Prostate gland (tissue), 1 donor: ENCODE results near the gene PPIB.

Source experiments
- POLR2A ChIP-seq: fragments of 450-650 bp; IDR thresholded peaks from one replicate; pipeline ENCODE4 v1.6.1; 2016; ENCODE audit warnings: antibody characterized with exemption, mild to moderate bottlenecking
- POLR2AphosphoS5 ChIP-seq: sonication (generic); formaldehyde crosslinking; IDR thresholded peaks from one replicate; pipeline ENCODE4 v1.6.1; 2017; ENCODE audit warnings: antibody characterized with exemption

GRCh38 chr15:64164436-64164835 is 1.6 kb upstream of the PPIB start:
- no peak for TF ChIP-seq POLR2AphosphoS5
- no peak for TF ChIP-seq POLR2A
